BLaER1 treated with 17β-estradiol and CSF1 and Interleukin-3, amounts not matched to agents 10 nM and 100 nM (cell line): Measurements from ENCODE around the gene ART3.
A peak's percentile ranks its signal among the peaks of the same experiment; 100 is the strongest.

Experiments
- H3K27ac ChIP-seq, 11 experiments: shearing (Covaris generic); formaldehyde crosslinking; 2 replicates each; pipeline ENCODE4 v1.8.1; 2022
- H3K27me3 ChIP-seq, 11 experiments: shearing (Covaris generic); formaldehyde crosslinking; 2 replicates each; pipeline ENCODE4 v1.8.1; 2022
- H3K36me3 ChIP-seq, 11 experiments: shearing (Covaris generic); formaldehyde crosslinking; 2 replicates each; pipeline ENCODE4 v1.8.1; 2022
- H3K4me1 ChIP-seq, 10 experiments: shearing (Covaris generic); formaldehyde crosslinking; 2 replicates each; pipeline ENCODE4 v1.8.1; 2022
- H3K4me2 ChIP-seq, 11 experiments: shearing (Covaris generic); formaldehyde crosslinking; 2 replicates each; pipeline ENCODE4 v1.8.1; 2022
- H3K4me3 ChIP-seq, 10 experiments: shearing (Covaris generic); formaldehyde crosslinking; 2 replicates each; pipeline ENCODE4 v1.8.1; 2022
- H3K9ac ChIP-seq, 11 experiments: shearing (Covaris generic); formaldehyde crosslinking; 2 replicates each; pipeline ENCODE4 v1.8.1; 2022
- H3K9me3 ChIP-seq, 11 experiments: shearing (Covaris generic); formaldehyde crosslinking; replicated peaks in 1 of 11; 2 replicates each; pipeline ENCODE4 v1.8.1; 2022
- H4K20me1 ChIP-seq, 11 experiments: shearing (Covaris generic); formaldehyde crosslinking; 2 replicates each; pipeline ENCODE4 v1.8.1; 2022
- Cebpa-rat ChIP-seq, 11 experiments: shearing (Covaris generic); IDR thresholded peaks; 2 replicates each; pipeline ENCODE4 v1.8.1; 2022

Gene ART3

DNA sequence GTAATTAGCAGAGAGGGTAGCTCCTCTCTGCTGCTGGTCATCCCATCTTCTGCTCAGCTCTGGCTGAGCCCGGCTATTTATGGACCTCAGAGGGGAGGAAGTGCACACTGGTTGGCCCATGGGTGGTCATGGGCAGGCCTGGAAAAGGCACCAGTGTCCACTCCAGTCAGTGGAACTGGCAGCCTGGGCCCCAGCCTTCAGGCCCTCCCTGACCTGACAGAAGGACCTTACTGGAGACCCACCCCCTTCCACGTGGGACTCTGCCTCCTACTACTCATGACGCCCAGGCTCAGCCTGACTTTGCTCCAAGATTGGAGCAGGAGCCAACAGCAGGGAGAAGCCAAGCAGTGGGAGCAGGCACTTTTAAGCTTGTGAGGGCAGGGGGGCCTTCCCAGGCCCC, 8.0 kb upstream of the ART3 start:
- Histone ChIP-seq H4K20me1 (no peaks in the 10 kb centered on the region), H3K27me3 (no peaks in the 10 kb centered on the region), H3K4me3 (no peak overlapping the region), H3K4me2 (no peak overlapping the region), H3K4me1 (peaks cover 0 to 17% (median 6%) of the 10 kb centered on the region in 10 experiments; a peak in 14 of 20 replicates), H3K36me3 (no peaks in the 10 kb centered on the region), H3K9me3 (peaks cover 0 to 9% (median 0%) of the 10 kb centered on the region in 11 experiments; a peak in 3 of 22 replicates), H3K27ac (peak overlapping the region in 4 of 11 experiments; percentile 24 to 33 (median 28); a peak in 4 of 22 replicates), H3K9ac (no peak overlapping the region)
- no peak for TF ChIP-seq Cebpa-rat (IDR thresholded peaks at IDR 0.05)

DNA sequence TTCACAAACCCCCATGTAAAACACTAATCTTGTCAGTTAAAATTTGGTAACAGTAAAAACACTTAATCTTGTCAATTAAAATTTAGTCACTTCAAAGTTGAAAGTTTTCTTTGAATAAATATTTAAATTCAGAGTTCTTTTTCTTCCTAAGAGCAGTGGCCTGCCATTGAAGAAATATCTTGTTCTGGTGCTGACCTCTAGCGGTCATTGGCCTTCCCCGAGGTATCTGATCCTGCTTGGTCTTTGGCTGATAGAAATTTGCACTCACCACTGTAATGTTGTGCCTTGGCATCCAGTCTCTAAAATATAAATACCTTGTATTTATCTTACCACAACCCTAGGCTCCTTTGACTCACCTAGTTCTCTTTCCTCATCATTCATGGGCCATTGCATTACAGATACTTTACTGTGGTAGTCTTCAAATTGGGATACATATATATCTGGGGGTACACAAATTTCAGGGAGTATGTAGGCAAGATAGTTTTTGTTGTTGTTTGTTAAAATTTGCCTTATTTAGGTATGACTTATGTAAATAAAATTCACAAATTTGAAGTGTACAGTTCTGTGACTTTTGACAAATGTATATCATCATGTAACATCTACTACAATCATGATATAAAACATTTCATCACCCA, 6.7 kb upstream of the ART3 start:
- Histone ChIP-seq H3K9ac (no peak overlapping the region), H3K4me3 (no peak overlapping the region), H3K27me3 (no peaks in the 10 kb centered on the region), H3K4me1 (peaks cover 0 to 5% (median 0%) of the 10 kb centered on the region in 10 experiments; a peak in 4 of 20 replicates), H4K20me1 (no peaks in the 10 kb centered on the region), H3K27ac (no peak overlapping the region), H3K9me3 (peaks cover 0 to 9% (median 0%) of the 10 kb centered on the region in 11 experiments; a peak in 3 of 22 replicates), H3K36me3 (no peaks in the 10 kb centered on the region), H3K4me2 (no peak overlapping the region)
- TF ChIP-seq Cebpa-rat (IDR thresholded peaks at IDR 0.05): no peak

DNA sequence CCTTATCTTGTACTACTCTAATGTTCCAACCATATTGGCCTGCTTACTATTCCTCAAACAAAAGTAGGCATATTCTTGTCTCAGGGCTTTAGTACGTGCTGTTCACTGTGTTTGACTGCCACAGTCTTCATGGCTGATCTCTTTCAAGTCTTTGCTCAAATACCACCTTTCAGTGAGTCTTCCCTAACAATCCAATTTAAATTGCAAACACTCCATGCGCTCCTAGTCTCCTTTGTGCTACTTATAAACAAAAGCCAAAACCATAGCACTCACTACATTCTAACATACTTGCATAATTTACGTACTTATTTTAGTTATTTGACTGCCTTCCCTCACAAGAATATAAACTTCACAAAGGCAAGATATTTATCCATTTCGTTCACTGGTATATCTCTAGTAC, 1.7 kb upstream of the ART3 start:
- no peaks in the 10 kb centered on the region for H4K20me1 ChIP-seq
- no peak overlapping the region for H3K4me2 ChIP-seq
- no peaks in the 10 kb centered on the region for H3K36me3 ChIP-seq
- H3K27ac ChIP-seq: no peak overlapping the region
- H3K27me3 ChIP-seq: no peaks in the 10 kb centered on the region
- no peak overlapping the region for H3K9ac ChIP-seq
- H3K4me3 ChIP-seq: no peak overlapping the region
- no peaks in the 10 kb centered on the region for H3K4me1 ChIP-seq
- TF ChIP-seq Cebpa-rat (IDR thresholded peaks at IDR 0.05): no peak
- H3K9me3 ChIP-seq: no peaks in the 10 kb centered on the region

DNA sequence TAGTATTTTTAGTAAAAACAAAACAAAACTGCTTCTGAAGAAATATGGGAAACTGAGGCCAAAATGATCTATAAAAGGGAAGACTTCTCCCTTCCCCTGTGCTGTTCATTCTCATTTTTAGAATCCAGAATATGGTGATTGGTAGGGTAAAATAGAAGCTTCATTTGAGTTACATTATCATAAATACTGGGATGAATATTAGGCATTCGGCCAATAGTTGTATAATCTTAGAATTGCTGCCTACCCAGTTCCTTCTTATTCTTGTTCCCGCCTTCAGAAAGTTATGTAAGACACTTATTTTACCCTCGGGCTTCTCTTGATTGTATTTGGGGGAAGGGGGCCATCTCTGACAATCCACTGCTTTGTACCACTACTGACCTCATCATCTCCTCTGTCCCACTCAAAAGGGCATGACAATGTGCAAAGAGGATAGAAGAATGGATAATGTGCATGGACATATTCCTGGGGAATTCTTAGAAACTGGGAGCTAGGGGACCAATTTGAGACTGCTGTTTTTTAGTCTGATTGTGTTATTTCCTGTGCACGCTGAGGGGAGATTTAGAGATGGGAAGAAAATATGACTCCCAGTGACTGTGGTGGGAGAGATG, 588 bp downstream of the ART3 start:
- TF ChIP-seq Cebpa-rat (IDR thresholded peaks at IDR 0.05): no peak

DNA sequence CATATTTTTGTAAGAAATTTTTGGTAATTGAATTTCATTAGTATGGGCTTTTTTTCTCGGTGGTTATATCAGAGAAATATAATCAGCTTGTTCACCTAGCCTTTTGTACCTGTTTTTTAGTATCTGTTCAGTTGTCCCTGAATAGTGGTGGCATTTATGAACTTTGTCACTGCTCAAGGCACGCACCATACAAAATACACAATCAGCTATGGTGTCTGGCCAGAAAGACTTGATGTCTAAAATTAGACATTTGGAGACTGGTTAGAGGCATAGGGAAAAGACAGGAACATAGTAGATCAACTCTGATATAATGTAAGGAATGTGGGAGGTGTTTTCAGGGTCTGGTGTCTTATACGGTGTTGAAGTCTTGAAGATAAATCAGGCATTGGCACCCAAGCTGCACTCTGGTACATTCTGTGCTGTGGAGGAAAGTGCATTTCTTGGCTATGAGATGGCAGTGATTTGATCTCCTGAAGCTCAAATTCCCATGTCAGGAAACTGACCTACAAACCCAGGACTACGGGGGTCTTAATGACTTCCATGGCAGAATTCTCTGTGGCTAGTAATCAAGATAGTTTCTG, 3.6 kb downstream of the ART3 start:
- Histone ChIP-seq H4K20me1 (no peaks in the 10 kb centered on the region), H3K4me2 (no peak overlapping the region), H3K36me3 (no peaks in the 10 kb centered on the region), H3K27ac (no peak overlapping the region), H3K9ac (no peak overlapping the region), H3K4me3 (no peak overlapping the region), H3K9me3 (no peaks in the 10 kb centered on the region), H3K4me1 (no peaks in the 10 kb centered on the region), H3K27me3 (no peaks in the 10 kb centered on the region)
- TF ChIP-seq Cebpa-rat (IDR thresholded peaks at IDR 0.05): no peak

More for the DNA sequence above, 588 bp downstream of the ART3 start:
- Histone ChIP-seq H4K20me1 (no peaks in the 10 kb centered on the region), H3K4me3 (no peak overlapping the region), H3K9ac (no peak overlapping the region), H3K36me3 (no peaks in the 10 kb centered on the region), H3K9me3 (no peaks in the 10 kb centered on the region), H3K27me3 (no peaks in the 10 kb centered on the region), H3K27ac (no peak overlapping the region), H3K4me1 (no peaks in the 10 kb centered on the region), H3K4me2 (no peak overlapping the region)

DNA sequence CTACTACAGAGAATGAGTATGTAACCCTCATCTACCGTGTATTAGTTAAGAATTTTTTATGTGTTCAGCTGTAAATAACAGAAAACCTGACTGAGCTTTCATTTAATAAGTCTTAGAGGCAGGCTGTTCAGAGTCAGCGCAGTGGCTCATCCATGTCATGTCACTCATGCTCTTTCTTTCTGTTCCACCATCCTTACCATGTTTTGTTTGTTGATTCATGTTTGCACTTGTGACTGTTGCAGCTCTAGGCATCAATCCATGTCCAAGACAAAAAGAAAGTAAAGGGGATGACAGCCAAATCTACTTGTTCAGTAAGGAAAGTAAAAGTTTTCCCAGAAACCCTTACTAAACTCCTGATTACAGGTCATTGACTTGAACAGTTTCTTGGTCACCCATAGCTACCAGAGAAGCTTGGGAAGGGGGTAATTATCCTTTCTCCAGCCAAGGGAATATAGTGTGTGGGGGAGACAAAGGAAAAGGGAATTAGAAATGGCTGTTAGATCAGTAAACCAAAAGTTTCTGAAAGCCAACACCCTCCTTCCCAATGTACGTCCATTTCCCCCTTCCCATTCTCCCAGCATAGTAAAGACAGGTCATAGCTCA, 9.0 kb downstream of the ART3 start:
- TF ChIP-seq Cebpa-rat (IDR thresholded peaks at IDR 0.05): no peak
- no peaks in the 10 kb centered on the region for H4K20me1 ChIP-seq
- H3K9ac ChIP-seq: no peak overlapping the region
- H3K4me1 ChIP-seq: no peaks in the 10 kb centered on the region
- H3K4me3 ChIP-seq: no peak overlapping the region
- H3K36me3 ChIP-seq: no peaks in the 10 kb centered on the region
- H3K9me3 ChIP-seq: no peaks in the 10 kb centered on the region
- no peak overlapping the region for H3K27ac ChIP-seq
- no peaks in the 10 kb centered on the region for H3K27me3 ChIP-seq
- no peak overlapping the region for H3K4me2 ChIP-seq

DNA sequence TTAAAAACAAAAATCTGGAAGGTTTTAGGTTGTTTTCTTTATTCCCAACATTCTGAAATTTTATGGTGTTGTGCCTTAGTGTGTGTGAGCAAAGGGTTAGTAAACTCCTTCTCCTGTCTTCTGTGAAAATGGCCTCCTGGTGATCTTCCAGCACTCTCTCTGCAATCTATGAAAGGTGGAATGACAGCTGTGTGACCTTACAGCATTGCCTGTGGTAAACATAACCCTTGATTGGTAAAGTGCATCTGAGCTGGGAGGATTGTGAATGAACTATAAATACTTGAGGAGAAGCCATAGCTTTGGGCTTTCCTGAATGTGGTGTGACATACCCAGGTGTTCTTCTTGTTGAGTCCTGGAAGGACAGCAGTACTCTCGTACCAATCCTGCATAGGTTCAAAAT, 10.0 kb downstream of the ART3 start:
- Histone ChIP-seq H3K4me2 (no peak overlapping the region), H3K4me1 (peaks cover 0 to 10% (median 5%) of the 10 kb centered on the region in 10 experiments; a peak in 11 of 20 replicates), H3K36me3 (no peaks in the 10 kb centered on the region), H3K27me3 (no peaks in the 10 kb centered on the region), H4K20me1 (no peaks in the 10 kb centered on the region), H3K9ac (no peak overlapping the region), H3K27ac (no peak overlapping the region), H3K9me3 (no peaks in the 10 kb centered on the region), H3K4me3 (no peak overlapping the region)
- TF ChIP-seq Cebpa-rat (IDR thresholded peaks at IDR 0.05): no peak

DNA sequence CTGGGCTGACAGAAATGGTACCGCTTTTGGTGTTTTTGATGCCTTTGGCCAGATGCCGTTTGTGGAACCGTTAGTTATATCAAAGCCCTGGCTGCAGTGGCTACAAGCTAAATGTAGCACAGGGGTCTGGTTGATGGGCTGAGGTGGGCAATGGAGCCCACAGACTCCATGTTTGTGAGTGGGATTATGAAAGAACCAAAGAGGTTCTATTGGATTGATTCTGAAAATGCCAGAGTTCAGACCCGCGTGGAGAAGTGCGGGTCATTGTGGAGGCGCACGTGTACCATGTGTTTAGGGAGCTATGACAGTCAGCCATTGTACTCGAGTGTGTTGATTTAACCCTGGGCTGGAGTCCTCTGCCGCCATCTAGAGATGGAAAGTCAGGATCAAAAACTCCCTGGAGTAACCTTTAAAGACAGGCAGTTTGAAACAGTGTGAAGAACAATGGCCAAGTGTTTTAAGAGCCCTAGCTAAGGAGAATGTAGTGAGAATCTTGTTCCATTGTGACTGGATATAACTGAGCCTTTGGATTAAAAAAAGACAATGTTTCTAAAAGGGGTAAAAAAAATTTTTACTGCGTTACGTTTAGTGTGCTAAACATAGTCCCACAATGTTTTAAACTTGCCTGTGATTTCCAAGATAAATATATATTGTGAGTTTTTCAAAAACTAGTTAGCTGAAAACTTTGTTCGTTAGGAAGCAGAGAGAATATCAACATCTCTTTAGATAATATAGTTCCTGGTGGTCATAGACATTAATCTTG, 12.7 kb downstream of the ART3 start:
- TF ChIP-seq Cebpa-rat (IDR thresholded peaks at IDR 0.05): no peak
- no peak overlapping the region for H3K4me3 ChIP-seq
- no peak overlapping the region for H3K4me2 ChIP-seq
- no peak overlapping the region for H3K27ac ChIP-seq
- no peaks in the 10 kb centered on the region for H4K20me1 ChIP-seq
- H3K4me1 ChIP-seq: peaks cover 0 to 27% (median 17%) of the 10 kb centered on the region in 10 experiments; a peak in 13 of 20 replicates
- no peaks in the 10 kb centered on the region for H3K36me3 ChIP-seq
- H3K27me3 ChIP-seq: no peaks in the 10 kb centered on the region
- no peaks in the 10 kb centered on the region for H3K9me3 ChIP-seq
- no peak overlapping the region for H3K9ac ChIP-seq

DNA sequence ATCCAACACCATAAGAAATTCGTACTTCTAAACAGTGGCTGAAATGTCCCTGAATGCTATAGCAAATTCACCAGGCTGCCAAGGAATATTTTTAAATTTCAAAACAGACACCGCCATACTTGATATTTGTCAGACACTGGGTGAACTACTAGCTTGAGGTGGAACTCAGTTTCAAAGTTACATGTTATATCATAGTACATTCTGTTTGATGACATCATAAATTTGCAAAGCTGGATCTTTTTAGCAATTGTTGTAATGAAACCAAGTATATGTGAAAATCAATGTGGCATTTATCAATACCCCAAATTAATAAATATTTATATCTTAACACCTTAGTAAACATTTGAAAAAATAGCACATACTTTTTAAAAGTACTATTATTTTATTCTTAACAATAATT, 14.2 kb downstream of the ART3 start:
- peak overlapping the region in 1 of 11 experiments; percentile 58; a peak in 1 of 22 replicates for H3K4me2 ChIP-seq
- no peak for TF ChIP-seq Cebpa-rat (IDR thresholded peaks at IDR 0.05)
- H3K27ac ChIP-seq: 0 out of 22 replicates have a peak overlapping the region, but pooled peaks of 1 of the 11 experiments have one; percentile 77
- H3K4me3 ChIP-seq: no peak overlapping the region
- no peak overlapping the region for H3K9ac ChIP-seq
- H3K27me3 ChIP-seq: no peaks in the 10 kb centered on the region
- H3K36me3 ChIP-seq: no peaks in the 10 kb centered on the region
- H3K9me3 ChIP-seq: no peaks in the 10 kb centered on the region
- no peaks in the 10 kb centered on the region for H4K20me1 ChIP-seq
- H3K4me1 ChIP-seq: peaks cover 0 to 27% (median 17%) of the 10 kb centered on the region in 10 experiments; a peak in 13 of 20 replicates
